HCT116 (cell line): Measurements from ENCODE around the gene MYO1E. TPM values are rescaled to one million over a fixed set of nuclear protein-coding genes. Genes with fewer than 3 reads are reported as not detected.
"Not testable (repeated sequence)": the region's sequence is repeated elsewhere in the genome, so short reads cannot be mapped to it uniquely, and the experiment has no call there.

Source experiments
- ATAC-seq: fragments of 200-7000 bp; cut with Tn5 transposase; 2 replicates; pipeline ENCODE4 v1.9.1; 2020; ENCODE audit warnings: mild to moderate bottlenecking, moderate library complexity
- BruUV-seq: library from RNA; stranded (reverse); fragments of 400-500 nt; replicated peaks from 2 replicates; lab custom pipeline; 2021; lab: Mats Ljungman, UMichigan
- CTCF ChIA-PET: fragments of 300-600 bp; sonication (Branson Sonifier 250); formaldehyde crosslinking; loops from one replicate; lab custom pipeline; 2021; ENCODE audit warnings: antibody characterized with exemption; lab: Charles Lee
- POLR2A ChIA-PET: fragments of 300-600, 350-600 bp; sonication (Branson Sonifier 250); formaldehyde crosslinking; loops from one replicate; lab custom pipeline; 2021; ENCODE audit warnings: antibody characterized with exemption; lab: Charles Lee
- RAD21 ChIA-PET, 2 experiments: fragments of 300-600 bp; sonication (Branson Sonifier 250); formaldehyde crosslinking; loops; one replicate each; lab custom pipeline; 2023; ENCODE audit warnings: low total read pairs in 2 of 2; ENCODE audit not compliant: uncharacterized antibody in 2 of 2, unreplicated experiment in 2 of 2, low non-redundant PET in 1 of 2; lab: Charles Lee
- DNase-seq: peaks from one replicate; pipeline ENCODE4 v3.0.0-alpha.2; 2010; ENCODE audit warnings: low read depth, low spot score
- H2AFZ ChIP-seq: fragments of 200-600 bp; shearing (Covaris generic), sonication (generic); 2 replicates; pipeline ENCODE4 v1.6.1; 2017; ENCODE audit warnings: low read depth, mixed run types, mixed read lengths, antibody characterized with exemption, low read length; ENCODE audit not compliant: poor library complexity, severe bottlenecking
- H3K27ac ChIP-seq: 2 replicates; pipeline ENCODE4 v1.5.1; 2012; ENCODE audit warnings: low read depth, low read length
- H3K27me3 ChIP-seq: fragments of 200-600 bp; sonication (generic); 2 replicates; pipeline ENCODE4 v1.6.1; 2016; ENCODE audit warnings: mixed run types, low read length, mixed read lengths; ENCODE audit not compliant: insufficient read depth
- H3K36me3 ChIP-seq, 2 experiments: fragments of 200-500 bp in 1 of 2; fragments of 200-600 bp in 1 of 2; sonication (Bioruptor generic) in 1 of 2; sonication (generic) in 1 of 2; 2 replicates each; pipeline versions ENCODE4 v1.5.1 to v1.6.1; 2014 to 2016; ENCODE audit warnings: low read length in 2 of 2, inconsistent platforms in 1 of 2, mixed read lengths in 1 of 2, mixed run types in 1 of 2; ENCODE audit not compliant: insufficient read depth in 2 of 2, control insufficient read depth in 1 of 2
- H3K4me1 ChIP-seq, 2 experiments: fragments of 200-600 bp in 1 of 2; sonication (generic) in 1 of 2; 2 replicates each; pipeline versions ENCODE4 v1.5.1 to v1.6.1; 2012 to 2017; ENCODE audit warnings: low read length in 2 of 2, inconsistent platforms in 1 of 2, mild to moderate bottlenecking in 1 of 2, mixed read lengths in 1 of 2, mixed run types in 1 of 2, moderate library complexity in 1 of 2; ENCODE audit not compliant: insufficient read depth in 2 of 2, control insufficient read depth in 1 of 2
- H3K4me2 ChIP-seq: fragments of 200-600 bp; sonication (generic); 2 replicates; pipeline ENCODE4 v1.6.1; 2017; ENCODE audit warnings: mixed run types, low read length, mixed read lengths
- H3K4me3 ChIP-seq, 2 experiments: fragments of 200-600 bp in 1 of 2; sonication (generic) in 1 of 2; replicated peaks in 1 of 2; 2 replicates each; pipeline ENCODE4 v1.5.1; 2011 to 2016; ENCODE audit warnings: low read length in 2 of 2, control low read depth in 1 of 2, low read depth in 1 of 2, mild to moderate bottlenecking in 1 of 2, mixed read lengths in 1 of 2, mixed run types in 1 of 2
- H3K79me2 ChIP-seq: fragments of 200-600 bp; sonication (generic); 2 replicates; pipeline ENCODE4 v1.6.1; 2017; ENCODE audit warnings: mild to moderate bottlenecking, mixed run types, low read length, moderate library complexity, mixed read lengths; ENCODE audit not compliant: insufficient read depth
- H3K9ac ChIP-seq: fragments of 200-600 bp; sonication (generic); 2 replicates; pipeline ENCODE4 v1.6.1; 2016; ENCODE audit warnings: low read length, mixed read lengths
- H3K9me2 ChIP-seq: fragments of 200-600 bp; sonication (generic), shearing (Covaris generic); 2 replicates; pipeline ENCODE4 v1.6.1; 2017; ENCODE audit warnings: mixed run types, mild to moderate bottlenecking, moderate library complexity; ENCODE audit not compliant: insufficient read depth
- H3K9me3 ChIP-seq, 2 experiments: fragments of 200-500 bp in 1 of 2; fragments of 200-600 bp in 1 of 2; sonication (Bioruptor generic) in 1 of 2; sonication (generic) in 1 of 2; 2 replicates each; pipeline ENCODE4 v1.6.1; 2014 to 2017; ENCODE audit warnings: low read length in 2 of 2, mixed read lengths in 2 of 2, inconsistent platforms in 1 of 2, low read depth in 1 of 2, mild to moderate bottlenecking in 1 of 2, mixed run types in 1 of 2, moderate library complexity in 1 of 2; ENCODE audit not compliant: control insufficient read depth in 1 of 2, insufficient read depth in 1 of 2
- H4K20me1 ChIP-seq: fragments of 200-600 bp; sonication (generic), shearing (Covaris generic); 2 replicates; pipeline ENCODE4 v1.6.1; 2017; ENCODE audit warnings: mixed run types, mild to moderate bottlenecking, moderate library complexity; ENCODE audit not compliant: insufficient read depth
- CBX3 ChIP-seq: IDR thresholded peaks from 2 replicates; pipeline ENCODE4 v1.6.1; 2012; ENCODE audit warnings: low read depth
- CEBPB ChIP-seq: IDR thresholded peaks from 2 replicates; pipeline ENCODE4 v1.6.1; 2012; ENCODE audit warnings: low read depth
- EGR1 ChIP-seq: IDR thresholded peaks from 2 replicates; pipeline ENCODE4 v1.6.1; 2012; ENCODE audit warnings: low read depth
- ELF1 ChIP-seq: IDR thresholded peaks from 2 replicates; pipeline ENCODE4 v1.6.1; 2012; ENCODE audit warnings: low read depth, borderline replicate concordance
- EZH2 ChIP-seq: fragments of 200-600 bp; sonication (generic); IDR thresholded peaks from 2 replicates; pipeline ENCODE4 v1.6.1; 2017; ENCODE audit warnings: antibody characterized with exemption, mixed run types
- EZH2phosphoT487 ChIP-seq: fragments of 200-600 bp; IDR thresholded peaks from 2 replicates; pipeline ENCODE4 v1.6.1; 2018; ENCODE audit warnings: antibody characterized with exemption, borderline replicate concordance
- FOSL1 ChIP-seq: IDR thresholded peaks from 2 replicates; pipeline ENCODE4 v1.6.1; 2012; ENCODE audit warnings: low read depth
- POLR2A ChIP-seq: IDR thresholded peaks from 2 replicates; pipeline ENCODE4 v1.7.0; 2011; ENCODE audit warnings: borderline replicate concordance; ENCODE audit not compliant: insufficient read depth, insufficient read length; ENCODE audit errors: extremely low read depth
- RAD21 ChIP-seq: IDR thresholded peaks from 2 replicates; pipeline ENCODE4 v1.6.1; 2012; ENCODE audit warnings: low read depth, mild to moderate bottlenecking
- SIN3A ChIP-seq: IDR thresholded peaks from 2 replicates; pipeline ENCODE4 v1.6.1; 2012; ENCODE audit warnings: low read depth
- TCF7L2 ChIP-seq: IDR thresholded peaks from 2 replicates; pipeline ENCODE4 v1.7.0; 2011; ENCODE audit warnings: borderline replicate concordance, inconsistent platforms; ENCODE audit not compliant: insufficient read depth, insufficient read length; ENCODE audit errors: extremely low read depth
- YY1 ChIP-seq: IDR thresholded peaks from 2 replicates; pipeline ENCODE4 v1.6.1; 2011; ENCODE audit warnings: low read length, low read depth, moderate library complexity, mild to moderate bottlenecking; ENCODE audit not compliant: insufficient replicate concordance; ENCODE audit errors: extremely low read depth
- ZFX ChIP-seq: fragments of 450-650 bp; IDR thresholded peaks from 2 replicates; pipeline ENCODE4 v1.6.1; 2017
- intact Hi-C: fragments of 100-400 bp; cut with micrococcal nuclease; formaldehyde crosslinking; loops from 2 replicates; pipeline ENCODE4 v1.10.0; 2022
- total RNA-seq: library from RNA; stranded (reverse); gene quantifications from one replicate; pipeline ENCODE4 v1.2.1, GENCODE V29; 2021; ENCODE audit not compliant: unreplicated experiment
- TF ChIP-seq, protein P1 (sequence below), 3 experiments: fragments of 200-600 bp in 1 of 3; sonication (generic) in 1 of 3; IDR thresholded peaks in 2 of 3; conservative IDR thresholded peaks in 1 of 3; 2 replicates each; pipeline ENCODE4 v1.5.1; 2012 to 2017; ENCODE audit warnings: low read depth in 2 of 3, low read length in 2 of 3, antibody characterized with exemption in 1 of 3, borderline replicate concordance in 1 of 3, control low read depth in 1 of 3, mild to moderate bottlenecking in 1 of 3, mixed read lengths in 1 of 3, mixed run types in 1 of 3, moderate library complexity in 1 of 3; ENCODE audit not compliant: insufficient read depth in 1 of 3

MYO1E gene
- total RNA-seq, 1 experiment from 2014 or later, result 182 TPM

DNA sequence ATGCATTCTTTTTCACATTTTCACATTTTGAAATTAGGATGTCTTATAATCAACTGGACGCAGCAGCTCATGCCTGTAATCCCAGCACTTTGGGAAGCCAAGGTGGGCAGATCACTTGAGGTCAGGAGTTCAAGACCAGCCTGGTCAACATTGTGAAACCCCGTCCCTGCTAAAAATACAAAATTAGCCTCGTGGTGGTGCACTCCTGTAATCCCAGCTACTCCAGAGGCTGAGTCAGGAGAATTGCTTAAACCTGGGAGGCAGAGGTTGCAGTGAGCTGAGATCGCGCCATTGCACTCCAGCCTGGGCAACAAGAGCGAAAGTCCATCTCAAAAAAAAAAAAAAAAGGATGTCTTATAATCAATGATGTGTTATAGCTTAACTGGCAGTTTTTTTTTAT, 92.4 kb downstream of the MYO1E start:
- CTCF ChIA-PET, result interaction anchor here (1.2 kb wide), 1 partner anchor 20 kb away, joined by 4 read pairs; no protein-coding TSS in a partner anchor
- DNase-seq, H3K9me2 ChIP-seq, BruUV-seq, intact Hi-C loops, H3K4me3 ChIP-seq, H3K27ac ChIP-seq, H3K27me3 ChIP-seq, ATAC-seq, RAD21 ChIA-PET, H4K20me1 ChIP-seq, H2AFZ ChIP-seq, H3K36me3 ChIP-seq, H3K9me3 ChIP-seq, H3K9ac ChIP-seq: not testable (repeated sequence)
- peaks cover 61% of the 10 kb centered on the region for H3K79me2 ChIP-seq
- peaks cover 69 to 99% of the 10 kb centered on the region in 2 experiments for H3K4me1 ChIP-seq
- POLR2A ChIA-PET, result interaction anchor here (0.7 to 1.0 kb wide), 2 partner anchors 20 to 110 kb away, joined by 3 to 4 read pairs; no protein-coding TSS in a partner anchor
- H3K4me2 ChIP-seq, result peak overlapping the region; percentile 7
- TF ChIP-seq RAD21, result peak; percentile 36; the same call in 1 of the 2 replicates
- TF ChIP-seq, protein P1, sequence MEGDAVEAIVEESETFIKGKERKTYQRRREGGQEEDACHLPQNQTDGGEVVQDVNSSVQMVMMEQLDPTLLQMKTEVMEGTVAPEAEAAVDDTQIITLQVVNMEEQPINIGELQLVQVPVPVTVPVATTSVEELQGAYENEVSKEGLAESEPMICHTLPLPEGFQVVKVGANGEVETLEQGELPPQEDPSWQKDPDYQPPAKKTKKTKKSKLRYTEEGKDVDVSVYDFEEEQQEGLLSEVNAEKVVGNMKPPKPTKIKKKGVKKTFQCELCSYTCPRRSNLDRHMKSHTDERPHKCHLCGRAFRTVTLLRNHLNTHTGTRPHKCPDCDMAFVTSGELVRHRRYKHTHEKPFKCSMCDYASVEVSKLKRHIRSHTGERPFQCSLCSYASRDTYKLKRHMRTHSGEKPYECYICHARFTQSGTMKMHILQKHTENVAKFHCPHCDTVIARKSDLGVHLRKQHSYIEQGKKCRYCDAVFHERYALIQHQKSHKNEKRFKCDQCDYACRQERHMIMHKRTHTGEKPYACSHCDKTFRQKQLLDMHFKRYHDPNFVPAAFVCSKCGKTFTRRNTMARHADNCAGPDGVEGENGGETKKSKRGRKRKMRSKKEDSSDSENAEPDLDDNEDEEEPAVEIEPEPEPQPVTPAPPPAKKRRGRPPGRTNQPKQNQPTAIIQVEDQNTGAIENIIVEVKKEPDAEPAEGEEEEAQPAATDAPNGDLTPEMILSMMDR (IDR thresholded peaks at IDR 0.05 in 2 of 3, conservative IDR thresholded peaks at IDR 0.05 in 1 of 3; ENCODE audit: borderline replicate concordance in 1 of 3, insufficient read depth in 1 of 3, low read depth in 2 of 3, low read length in 2 of 3), result 0 out of 6 replicates have a peak, but pooled peaks of 1 of the 3 experiments have one; percentile 7
- TF ChIP-seq CBX3, result 0 out of 2 replicates have a peak, but pooled peaks have one; percentile 25
- peak; percentile 58 for TF ChIP-seq CEBPB

- BruUV-seq, result no TSS peak
- DNase-seq (no peak), ATAC-seq (no peak)
- H4K20me1 ChIP-seq, result no peaks in the 10 kb centered on the region
- no peak overlapping the region for H3K9ac ChIP-seq
- intact Hi-C loops, result loop anchor here (5.0 kb wide), 1 partner anchor 93 kb away; the partner anchor contains the start of gene MYO1E
- no peak overlapping the region for H2AFZ ChIP-seq
- TF ChIP-seq EZH2, result no peak
- no peak for TF ChIP-seq ELF1
- no peak for TF ChIP-seq EZH2phosphoT487
- TF ChIP-seq ZFX, result no peak
- TF ChIP-seq CBX3, result no peak
- TF ChIP-seq SIN3A, result no peak
- TF ChIP-seq YY1, result no peak
- no peak for TF ChIP-seq TCF7L2
- no peak for TF ChIP-seq FOSL1
- no peak for TF ChIP-seq EGR1
- TF ChIP-seq POLR2A, result no peak
- H3K4me1 ChIP-seq, result peaks cover 70 to 99% of the 10 kb centered on the region in 2 experiments
- H3K4me3 ChIP-seq, result no peak overlapping the region
- H3K4me2 ChIP-seq, result peak overlapping the region; percentile 10; the same call in 1 of the 2 replicates
- POLR2A ChIA-PET, result no interaction called here
- peaks cover 61% of the 10 kb centered on the region for H3K79me2 ChIP-seq
- H3K36me3 ChIP-seq, result no peaks in the 10 kb centered on the region
- H3K9me2 ChIP-seq, result no peaks in the 10 kb centered on the region
- H3K27ac ChIP-seq, result no peak overlapping the region
- no peaks in the 10 kb centered on the region for H3K9me3 ChIP-seq
- CTCF ChIA-PET, result interaction anchor here (1.2 kb wide), 1 partner anchor 21 kb away, joined by 4 read pairs; no protein-coding TSS in a partner anchor
- H3K27me3 ChIP-seq, result no peaks in the 10 kb centered on the region
- RAD21 ChIA-PET, result no interaction called here
These were observed 93.6 kb downstream of the MYO1E start for GRCh38 chr15:59279023-59279422.
